Large intestine (tissue), 3 donors: ENCODE measurements around the gene OOSP4A. TPM values are rescaled to one million over a fixed set of nuclear protein-coding genes. Genes with fewer than 3 reads are reported as not detected.
"Not testable (repeated sequence)": the region's sequence is repeated elsewhere in the genome, so short reads cannot be mapped to it uniquely, and the experiment has no call there.

Source experiments
- DNase-seq, 2 donors: peaks; one replicate each; pipeline versions ENCODE4 v3.0.0 to v3.0.0-alpha.2; 2013
- H3K27ac ChIP-seq: one replicate; pipeline ENCODE4 v1.5.1; 2013; ENCODE audit warnings: low read length
- H3K27me3 ChIP-seq: 2 replicates; pipeline ENCODE4 v1.6.1; 2013; ENCODE audit warnings: low read length; ENCODE audit not compliant: control insufficient read depth, insufficient read depth
- H3K36me3 ChIP-seq: 2 replicates; pipeline ENCODE4 v1.6.1; 2013; ENCODE audit warnings: low read length; ENCODE audit not compliant: control insufficient read depth, insufficient read depth
- H3K4me1 ChIP-seq: one replicate; pipeline ENCODE4 v1.6.1; 2013; ENCODE audit warnings: low read length; ENCODE audit not compliant: control insufficient read depth, insufficient read depth
- H3K4me3 ChIP-seq: one replicate; pipeline ENCODE4 v1.5.1; 2013; ENCODE audit warnings: low read length
- H3K9me3 ChIP-seq: one replicate; pipeline ENCODE4 v1.6.1; 2013; ENCODE audit warnings: mild to moderate bottlenecking, low read depth, low read length, moderate library complexity; ENCODE audit not compliant: control insufficient read depth
- WGBS: methylation state at CpG from one replicate; pipeline ENCODE4 v1.1.5; 2013; ENCODE audit warnings: low lambda C conversion rate; ENCODE audit not compliant: insufficient coverage; 5-methylcytosine and 5-hydroxymethylcytosine counted together
- polyA plus RNA-seq: library from polyadenylated mRNA; unstranded; fragments of 120-200 nt; gene quantifications from one replicate; pipeline ENCODE4 v1.2.1, GENCODE V29; 2013

The OOSP4A gene
- polyA plus RNA-seq, 1 donor, result not detected

DNA sequence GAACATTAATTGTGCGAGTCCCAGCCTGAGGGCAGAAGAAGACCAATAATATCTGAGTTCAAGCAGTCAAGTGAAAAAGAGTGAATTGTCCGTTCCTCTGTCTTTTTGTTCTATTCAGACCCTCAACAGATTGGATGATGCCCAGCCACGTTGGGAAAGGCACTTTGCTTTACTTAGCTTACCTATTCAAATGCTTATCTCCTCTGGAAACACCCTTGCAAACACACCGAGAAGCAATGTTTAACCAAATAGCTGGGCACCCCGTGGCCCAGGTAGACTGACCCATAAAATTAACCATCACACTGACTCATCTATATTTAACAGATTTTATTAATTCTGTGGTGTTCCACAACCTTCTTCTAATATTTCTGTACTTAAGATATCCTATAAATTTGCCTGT, 9.3 kb downstream of the OOSP4A start:
- Histone ChIP-seq H3K9me3 (no peaks in the 10 kb centered on the region), H3K36me3 (no peaks in the 10 kb centered on the region), H3K4me3 (no peak overlapping the region), H3K27me3 (no peaks in the 10 kb centered on the region), H3K4me1 (no peaks in the 10 kb centered on the region), H3K27ac (no peak overlapping the region)
- 20% methylated on average over 1 of the region's 5 CpGs for WGBS
- no peak for DNase-seq

DNA sequence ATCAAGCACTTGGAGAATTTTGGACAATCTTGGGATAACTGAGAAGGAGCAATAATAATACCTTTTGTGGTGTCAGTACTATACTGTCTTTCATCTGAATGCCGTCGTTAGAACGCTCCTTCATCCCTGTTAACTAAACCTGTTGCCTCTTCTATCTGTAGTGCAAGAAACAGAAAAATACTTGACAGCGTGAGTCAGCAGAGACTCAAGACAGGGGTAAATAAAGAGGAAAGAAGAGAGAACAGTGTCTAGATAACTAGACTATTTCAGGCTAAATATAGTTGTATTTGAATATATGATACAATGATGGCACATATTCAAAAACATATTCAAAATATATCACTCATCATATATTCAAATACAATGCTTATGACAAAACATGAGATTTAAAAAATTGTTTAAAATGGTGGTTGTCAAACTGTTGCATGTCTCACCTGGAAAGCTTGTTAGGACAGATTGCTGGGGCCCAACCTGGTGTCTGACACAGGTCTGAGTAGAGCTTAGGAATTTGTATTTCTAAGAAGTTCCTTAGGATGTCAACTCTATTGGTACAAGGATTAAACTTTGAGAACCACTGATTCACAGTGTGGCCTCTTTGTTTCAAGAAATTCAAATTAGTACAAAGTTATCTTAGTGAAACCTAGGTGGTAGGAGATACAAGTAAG, 17.4 kb downstream of the OOSP4A start:
- H3K27me3 ChIP-seq, result no peaks in the 10 kb centered on the region
- peak in 1 of 2 donors; percentile 8 for DNase-seq
- H3K4me3 ChIP-seq, result no peak overlapping the region
- no peaks in the 10 kb centered on the region for H3K36me3 ChIP-seq
- 84% methylated on average over 4 of the region's 4 CpGs for WGBS
- H3K9me3 ChIP-seq, result no peaks in the 10 kb centered on the region
- no peak overlapping the region for H3K27ac ChIP-seq
- no peaks in the 10 kb centered on the region for H3K4me1 ChIP-seq

DNA sequence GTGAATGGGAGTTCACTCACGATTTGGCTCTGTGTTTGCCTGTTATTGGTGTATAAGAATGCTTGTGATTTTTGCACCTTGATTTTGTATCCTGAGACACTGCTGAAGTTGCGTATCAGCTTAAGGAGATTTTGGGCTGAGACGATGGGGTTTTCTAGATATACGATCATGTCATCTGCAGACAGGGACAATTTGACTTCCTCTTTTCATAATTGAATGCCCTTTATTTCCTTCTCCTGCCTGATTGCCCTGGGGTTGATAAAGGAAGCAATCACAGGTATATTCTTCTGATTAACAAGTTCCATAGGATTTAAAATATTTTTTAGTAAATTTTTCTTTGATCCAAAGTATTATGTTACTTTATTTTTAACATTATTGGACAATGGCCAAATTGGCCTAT, 18.2 kb downstream of the OOSP4A start:
- H3K27me3 ChIP-seq, H3K27ac ChIP-seq, DNase-seq, H3K36me3 ChIP-seq, H3K4me3 ChIP-seq, H3K4me1 ChIP-seq, H3K9me3 ChIP-seq: not testable (repeated sequence)
- no CpG with 5 or more reads among the region's 4 CpGs for WGBS

DNA sequence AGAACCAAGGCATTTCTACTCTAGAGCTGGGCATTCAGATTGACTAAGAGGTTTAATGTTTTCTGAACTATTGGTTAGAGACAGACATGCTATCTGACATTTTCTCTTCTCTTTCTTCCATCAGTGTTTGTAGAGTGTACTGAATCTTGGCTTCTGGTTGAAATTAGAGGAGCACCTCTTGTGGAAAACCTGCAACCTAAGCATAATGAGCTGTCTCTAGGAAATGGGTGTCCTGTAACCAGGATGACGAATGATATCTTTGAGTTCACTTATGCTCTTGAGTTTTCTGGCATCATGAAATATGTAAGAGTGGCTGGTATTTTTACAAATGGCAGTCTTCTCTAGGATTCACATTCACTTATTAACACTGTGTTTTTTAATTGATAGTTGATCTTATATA, 19.4 kb downstream of the OOSP4A start:
- Histone ChIP-seq H3K27me3 (no peaks in the 10 kb centered on the region), H3K27ac (no peak overlapping the region), H3K36me3 (no peaks in the 10 kb centered on the region), H3K4me3 (no peak overlapping the region), H3K4me1 (no peaks in the 10 kb centered on the region), H3K9me3 (no peaks in the 10 kb centered on the region)
- no CpG with 5 or more reads among the region's 1 CpG for WGBS
- no peak for DNase-seq

DNA sequence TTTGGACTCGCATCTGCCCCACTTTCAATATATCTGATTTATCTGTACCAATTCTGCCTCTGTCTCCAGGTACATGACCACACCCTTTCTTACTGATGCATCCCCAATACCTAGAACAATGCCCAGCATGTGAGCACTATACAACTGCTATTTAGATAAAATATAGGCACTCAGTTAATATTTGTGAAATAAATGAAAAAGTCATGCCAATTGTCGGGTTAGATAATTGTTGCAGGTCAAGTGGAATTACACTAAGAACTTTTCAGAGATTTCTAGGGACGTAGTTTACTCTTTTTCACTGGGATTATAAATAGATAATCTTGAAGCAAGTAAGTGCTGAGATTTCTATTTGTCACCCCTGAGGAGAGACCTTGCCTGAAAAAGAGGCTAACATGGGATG, 20.5 kb downstream of the OOSP4A start:
- no peaks in the 10 kb centered on the region for H3K27me3 ChIP-seq
- 100% methylated on average over 2 of the region's 3 CpGs for WGBS

DNA sequence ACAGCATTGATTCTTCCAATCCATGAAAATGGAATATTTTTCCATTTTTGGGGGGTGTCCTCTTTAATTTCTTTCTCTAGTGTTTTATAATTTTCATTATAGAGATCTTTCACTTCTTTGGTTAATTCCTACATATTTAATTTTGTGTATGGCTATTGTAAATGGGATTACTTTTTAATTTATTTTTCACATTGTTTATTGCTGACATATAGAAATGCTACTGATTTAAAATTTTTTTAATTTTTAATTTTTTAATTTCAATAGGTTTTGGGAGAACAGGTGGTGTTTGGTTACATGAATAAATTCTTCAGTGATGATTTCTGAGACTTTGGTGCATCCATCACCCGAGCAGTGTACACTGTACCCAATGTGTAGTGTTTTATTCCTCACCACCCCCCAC, 26.6 kb downstream of the OOSP4A start:
- no CpG with 5 or more reads among the region's 1 CpG for WGBS
- Histone ChIP-seq H3K4me1 (no peaks in the 10 kb centered on the region), H3K9me3 (no peaks in the 10 kb centered on the region)

More for the DNA sequence above, 20.5 kb downstream of the OOSP4A start:
- Histone ChIP-seq H3K4me1 (no peaks in the 10 kb centered on the region), H3K36me3 (no peaks in the 10 kb centered on the region), H3K4me3 (no peak overlapping the region), H3K9me3 (no peaks in the 10 kb centered on the region), H3K27ac (no peak overlapping the region)
- no peak for DNase-seq

DNA sequence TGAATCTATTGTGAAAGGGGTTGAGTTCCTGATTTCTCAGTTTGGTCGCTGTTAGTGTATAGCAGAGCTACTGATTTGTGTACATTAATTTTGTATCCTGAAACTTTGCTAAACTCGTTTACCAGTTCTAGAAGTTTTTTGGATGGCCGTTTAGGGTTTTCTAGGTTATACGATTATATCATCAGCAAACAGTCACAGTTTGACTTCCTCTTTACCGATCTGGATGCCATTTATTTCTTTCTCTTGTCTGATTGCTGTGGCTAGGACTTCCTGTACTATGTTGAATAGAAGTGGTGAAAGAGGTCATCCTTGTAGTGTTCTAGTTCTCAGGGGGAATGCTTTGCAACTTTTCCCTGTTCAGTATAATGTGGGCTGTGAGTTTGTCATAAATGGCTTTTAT, 28.6 kb downstream of the OOSP4A start:
- H3K27me3 ChIP-seq, result no peaks in the 10 kb centered on the region
- no peak for DNase-seq
- H3K27ac ChIP-seq, result no peak overlapping the region
- H3K4me1 ChIP-seq, result no peaks in the 10 kb centered on the region
- no peak overlapping the region for H3K4me3 ChIP-seq
- 80% methylated on average over 3 of the region's 5 CpGs for WGBS
- no peaks in the 10 kb centered on the region for H3K9me3 ChIP-seq
- no peaks in the 10 kb centered on the region for H3K36me3 ChIP-seq

More for the DNA sequence above, 26.6 kb downstream of the OOSP4A start:
- no peaks in the 10 kb centered on the region for H3K27me3 ChIP-seq
- H3K27ac ChIP-seq, result no peak overlapping the region
- H3K36me3 ChIP-seq, result no peaks in the 10 kb centered on the region
- no peak overlapping the region for H3K4me3 ChIP-seq
- DNase-seq, result no peak

DNA sequence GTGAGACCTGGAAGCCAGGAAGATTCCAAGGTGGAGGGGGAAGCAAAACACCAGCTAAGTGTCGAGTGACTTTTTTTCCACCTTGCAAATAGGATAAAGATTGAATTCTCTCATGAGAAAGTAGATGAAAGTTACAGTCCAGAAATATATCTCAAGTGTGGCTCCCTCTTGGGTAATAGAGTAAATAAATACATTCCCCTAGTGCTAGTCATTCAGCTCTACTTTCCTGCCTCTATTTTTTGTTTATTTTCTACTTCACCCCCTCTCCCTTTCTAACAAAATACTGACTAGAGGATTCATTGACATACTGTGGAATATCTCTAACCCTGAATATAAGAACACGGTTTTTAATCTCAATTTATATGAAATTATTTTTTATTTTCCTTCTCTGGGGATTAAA, 34.0 kb downstream of the OOSP4A start:
- no peak overlapping the region for H3K27ac ChIP-seq
- no peak overlapping the region for H3K4me3 ChIP-seq
- no peak for DNase-seq
- no peaks in the 10 kb centered on the region for H3K9me3 ChIP-seq
- H3K4me1 ChIP-seq, result no peaks in the 10 kb centered on the region
- no peaks in the 10 kb centered on the region for H3K27me3 ChIP-seq
- WGBS, result 92% methylated on average over 2 of the region's 2 CpGs
- no peaks in the 10 kb centered on the region for H3K36me3 ChIP-seq

DNA sequence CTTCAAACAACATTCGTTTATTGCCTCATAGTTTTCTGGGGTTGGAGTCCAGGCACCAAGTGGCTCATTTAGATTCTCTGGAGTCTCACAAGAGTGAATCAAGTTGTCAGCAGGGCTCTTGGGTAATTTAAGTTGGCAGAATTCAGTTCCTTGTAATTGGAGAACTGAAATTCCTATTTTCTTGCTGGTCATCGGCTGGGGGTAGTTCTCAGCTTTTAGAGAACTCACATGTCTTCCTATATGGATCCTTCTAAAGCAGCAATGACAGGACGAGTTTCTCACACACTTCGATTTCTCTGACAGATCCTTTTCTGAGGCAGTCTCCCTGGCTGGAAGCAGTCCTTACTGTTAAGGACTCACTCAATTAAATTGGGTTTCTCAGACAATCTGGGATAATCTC, 35.9 kb downstream of the OOSP4A start:
- Histone ChIP-seq H3K9me3 (no peaks in the 10 kb centered on the region), H3K4me1 (no peaks in the 10 kb centered on the region), H3K27me3 (no peaks in the 10 kb centered on the region), H3K27ac (no peak overlapping the region), H3K36me3 (no peaks in the 10 kb centered on the region), H3K4me3 (no peak overlapping the region)
- WGBS, result no CpG with 5 or more reads among the region's 4 CpGs
- peak in 1 of 2 donors; percentile 5 for DNase-seq

DNA sequence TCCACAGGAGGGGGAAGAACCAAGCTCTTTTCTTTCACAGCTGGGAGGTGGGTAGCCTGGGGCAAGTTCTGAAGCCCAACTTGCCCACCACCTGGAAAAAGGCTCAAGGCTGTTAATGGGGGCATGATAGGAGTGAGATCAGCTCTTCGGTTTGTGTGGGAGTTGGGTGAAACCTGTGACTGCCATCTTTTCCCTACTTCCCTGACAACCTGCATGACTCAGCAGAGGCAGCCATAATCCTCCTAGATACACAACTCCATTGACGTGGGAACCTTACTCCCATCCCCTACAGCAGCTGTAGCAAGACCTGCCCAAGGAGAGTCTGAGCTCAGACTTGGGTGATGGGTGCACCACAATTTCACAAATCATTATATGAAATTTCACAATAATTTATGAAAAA, 39.9 kb downstream of the OOSP4A start:
- Histone ChIP-seq H3K4me1 (no peaks in the 10 kb centered on the region), H3K36me3 (no peaks in the 10 kb centered on the region), H3K4me3 (no peak overlapping the region), H3K27ac (no peak overlapping the region), H3K27me3 (no peaks in the 10 kb centered on the region), H3K9me3 (no peaks in the 10 kb centered on the region)
- no peak for DNase-seq
- no CpG with 5 or more reads among the region's 2 CpGs for WGBS

DNA sequence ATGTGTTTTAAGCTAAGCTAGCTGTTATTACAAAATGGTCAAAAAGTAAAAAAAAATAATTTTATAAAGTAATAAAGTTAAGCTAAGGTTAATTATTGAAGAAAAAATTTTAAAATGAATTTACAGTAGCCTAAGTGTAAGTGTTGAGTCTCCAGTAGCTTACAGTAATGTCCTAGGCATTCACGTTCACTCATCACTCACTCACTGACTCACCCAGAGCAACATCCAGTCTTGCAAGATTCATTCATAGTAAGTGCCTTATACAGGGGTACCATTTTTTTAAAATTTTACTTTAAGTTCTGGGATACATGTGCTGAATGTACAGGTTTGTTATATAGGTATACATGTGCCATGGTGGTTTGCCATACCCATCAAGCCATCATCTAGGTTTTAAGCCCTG, 41.5 kb downstream of the OOSP4A start:
- H3K27me3 ChIP-seq, result no peaks in the 10 kb centered on the region
- no peaks in the 10 kb centered on the region for H3K9me3 ChIP-seq
- WGBS, result no CpG with 5 or more reads among the region's 1 CpG

More for the DNA sequence above, 41.5 kb downstream of the OOSP4A start:
- H3K4me3 ChIP-seq, result no peak overlapping the region
- no peak overlapping the region for H3K27ac ChIP-seq
- no peaks in the 10 kb centered on the region for H3K36me3 ChIP-seq
- DNase-seq, result no peak
- H3K4me1 ChIP-seq, result no peaks in the 10 kb centered on the region
